KMS-11 (cell line): ENCODE measurements around the gene CFAP119.

ENCODE experiments used
- H2AFZ ChIP-seq: fragments of 200-600 bp; sonication (generic); 2 replicates; pipeline ENCODE4 v1.6.1; 2016; ENCODE audit warnings: antibody characterized with exemption, mixed run types, low read depth
- H3K27ac ChIP-seq: fragments of 200-600 bp; sonication (generic); 2 replicates; pipeline ENCODE4 v1.6.1; 2016; ENCODE audit warnings: mild to moderate bottlenecking, mixed run types
- H3K27me3 ChIP-seq: fragments of 200-600 bp; sonication (generic); 2 replicates; pipeline ENCODE4 v1.6.1; 2017; ENCODE audit warnings: mild to moderate bottlenecking, low read depth, mixed run types, moderate library complexity; ENCODE audit not compliant: insufficient read depth
- H3K36me3 ChIP-seq: fragments of 200-600 bp; sonication (generic); 2 replicates; pipeline ENCODE4 v1.6.1; 2017; ENCODE audit warnings: mild to moderate bottlenecking, mixed run types; ENCODE audit not compliant: insufficient read depth
- H3K4me1 ChIP-seq: fragments of 200-600 bp; sonication (generic); 2 replicates; pipeline ENCODE4 v1.6.1; 2016; ENCODE audit warnings: mild to moderate bottlenecking, low read depth, mixed run types; ENCODE audit not compliant: poor library complexity, severe bottlenecking
- H3K4me2 ChIP-seq: fragments of 200-600 bp; sonication (generic); 2 replicates; pipeline ENCODE4 v1.7.0; 2016; ENCODE audit warnings: mild to moderate bottlenecking, mixed run types
- H3K4me3 ChIP-seq: fragments of 200-600 bp; sonication (generic); IDR thresholded peaks from 2 replicates; pipeline ENCODE4 v1.6.1; 2017; ENCODE audit warnings: low read depth, low read length, mixed read lengths; ENCODE audit not compliant: insufficient read depth
- H3K79me2 ChIP-seq: fragments of 200-600 bp; sonication (generic); 2 replicates; pipeline ENCODE4 v1.6.1; 2016; ENCODE audit warnings: low read depth, mixed run types; ENCODE audit not compliant: insufficient read depth
- H3K9ac ChIP-seq: fragments of 200-600 bp; sonication (generic); 2 replicates; pipeline ENCODE4 v1.6.1; 2016; ENCODE audit warnings: mild to moderate bottlenecking, mixed run types
- H4K20me1 ChIP-seq: fragments of 200-600 bp; sonication (generic); 2 replicates; pipeline ENCODE4 v1.6.1; 2016; ENCODE audit warnings: mild to moderate bottlenecking, mixed run types; ENCODE audit not compliant: insufficient read depth
- CTCF ChIP-seq: fragments of 200-600 bp; sonication (generic); conservative IDR thresholded peaks from 2 replicates; pipeline ENCODE4 v1.6.1; 2017; ENCODE audit warnings: low read depth, mild to moderate bottlenecking, antibody characterized with exemption, low read length, moderate library complexity, mixed read lengths

The CFAP119 gene

GRCh38 chr16:30777591-30778297 lies 15.9 kb upstream of the CFAP119 start:
- H3K27me3 ChIP-seq: no peaks in the 10 kb centered on the region
- no peak overlapping the region for H3K27ac ChIP-seq
- no peak overlapping the region for H3K4me2 ChIP-seq
- H4K20me1 ChIP-seq: no peaks in the 10 kb centered on the region
- no peak overlapping the region for H3K4me3 ChIP-seq
- no peak for TF ChIP-seq CTCF
- no peaks in the 10 kb centered on the region for H3K79me2 ChIP-seq
- H3K9ac ChIP-seq: no peak overlapping the region
- H3K4me1 ChIP-seq: no peaks in the 10 kb centered on the region
- H2AFZ ChIP-seq: no peak overlapping the region
- 0 out of 2 replicates have a peak, but pooled peaks cover 4% of the 10 kb centered on the region for H3K36me3 ChIP-seq

GRCh38 chr16:30775392-30776188 lies 13.7 kb upstream of the CFAP119 start:
- Histone ChIP-seq H4K20me1 (no peaks in the 10 kb centered on the region), H3K4me3 (no peak overlapping the region), H3K9ac (no peak overlapping the region), H2AFZ (no peak overlapping the region), H3K36me3 (peaks cover 4% of the 10 kb centered on the region; the same call in 1 of the 2 replicates), H3K4me1 (no peaks in the 10 kb centered on the region), H3K27ac (no peak overlapping the region), H3K27me3 (no peaks in the 10 kb centered on the region), H3K79me2 (no peaks in the 10 kb centered on the region), H3K4me2 (no peak overlapping the region)
- TF ChIP-seq CTCF: no peak

- TF ChIP-seq CTCF: no peak
- Histone ChIP-seq H3K27ac (no peak overlapping the region), H3K36me3 (peaks cover 4% of the 10 kb centered on the region; the same call in 1 of the 2 replicates), H3K4me1 (no peaks in the 10 kb centered on the region), H2AFZ (no peak overlapping the region), H3K27me3 (no peaks in the 10 kb centered on the region), H3K4me3 (no peak overlapping the region), H3K79me2 (no peaks in the 10 kb centered on the region), H4K20me1 (no peaks in the 10 kb centered on the region), H3K9ac (no peak overlapping the region), H3K4me2 (no peak overlapping the region)
Measured at GRCh38 chr16:30775131-30775391, 13.2 kb upstream of the CFAP119 start.

- Histone ChIP-seq H4K20me1 (no peaks in the 10 kb centered on the region), H2AFZ (no peak overlapping the region), H3K27me3 (no peaks in the 10 kb centered on the region), H3K27ac (no peak overlapping the region), H3K4me3 (no peak overlapping the region), H3K4me1 (no peaks in the 10 kb centered on the region), H3K9ac (no peak overlapping the region), H3K36me3 (peaks cover 6% of the 10 kb centered on the region; the same call in 1 of the 2 replicates), H3K79me2 (no peaks in the 10 kb centered on the region), H3K4me2 (no peak overlapping the region)
- TF ChIP-seq CTCF: no peak
Measured at GRCh38 chr16:30774367-30775130, 12.7 kb upstream of the CFAP119 start.
